NCI-H748 treated with DMSO at 0.1 percent for 48 hours (cell line): ENCODE data around the gene RBMY1F.
"Not testable (repeated sequence)": the region's sequence is repeated elsewhere in the genome, so short reads cannot be mapped to it uniquely, and the experiment has no call there.

Experiments used
- DNase-seq: peaks from one replicate; lab custom pipeline; 2025; lab: John Stamatoyannopoulos, UW

Gene RBMY1F

GRCh38 chrY:22182823-22183222 is at the start of gene RBMY1F:
Gene RBMY1F (minus strand): TSS chrY:22182923. CDS start chrY:22180969, 1,954 bp downstream.
- not testable (repeated sequence) for DNase-seq

GRCh38 chrY:22151144-22151543 is 31.6 kb downstream of the RBMY1F start:
- DNase-seq = not testable (repeated sequence)

GRCh38 chrY:22141011-22141695 is 41.6 kb downstream of the RBMY1F start:
- DNase-seq = not testable (repeated sequence)

- DNase-seq = not testable (repeated sequence)
These were observed 48.0 kb downstream of the RBMY1F start for GRCh38 chrY:22134719-22135118.

- DNase-seq = not testable (repeated sequence)
These were observed 52.2 kb downstream of the RBMY1F start for GRCh38 chrY:22130494-22130893.
